Esophagus squamous epithelium (tissue), 4 donors: Measurements from ENCODE around the gene KRT35.

Experiments used
- CTCF ChIP-seq, 6 experiments: fragments of 450-650 bp in 4 of 6; fragments of 200-600 bp in 2 of 6; sonication (generic) in 2 of 6; IDR thresholded peaks; one replicate each; pipeline ENCODE4 v1.5.1; 2016 to 2019; ENCODE audit warnings: antibody characterized with exemption in 6 of 6, mild to moderate bottlenecking in 4 of 6, moderate library complexity in 4 of 6
- POLR2A ChIP-seq, 4 donors: fragments of 450-650 bp; IDR thresholded peaks; one replicate each; pipeline ENCODE4 v1.6.1; 2017; ENCODE audit warnings: antibody characterized with exemption in 4 of 4, mild to moderate bottlenecking in 4 of 4, moderate library complexity in 3 of 4

GRCh38 chr17:41516147-41516829 is 35.3 kb upstream of the KRT35 start:
- TF ChIP-seq CTCF (IDR thresholded peaks at IDR 0.05) (no peak), POLR2A (IDR thresholded peaks at IDR 0.05) (no peak)
